HG03354 (cell line): Measurements from ENCODE around the gene MBOAT1.

Experiments
- ATAC-seq: cut with Tn5 transposase; IDR thresholded peaks from one replicate; pipeline ENCODE4 v1.9.1; 2021; ENCODE audit warnings: mild to moderate bottlenecking; ENCODE audit not compliant: unreplicated experiment, poor library complexity, severe bottlenecking

Gene MBOAT1

DNA sequence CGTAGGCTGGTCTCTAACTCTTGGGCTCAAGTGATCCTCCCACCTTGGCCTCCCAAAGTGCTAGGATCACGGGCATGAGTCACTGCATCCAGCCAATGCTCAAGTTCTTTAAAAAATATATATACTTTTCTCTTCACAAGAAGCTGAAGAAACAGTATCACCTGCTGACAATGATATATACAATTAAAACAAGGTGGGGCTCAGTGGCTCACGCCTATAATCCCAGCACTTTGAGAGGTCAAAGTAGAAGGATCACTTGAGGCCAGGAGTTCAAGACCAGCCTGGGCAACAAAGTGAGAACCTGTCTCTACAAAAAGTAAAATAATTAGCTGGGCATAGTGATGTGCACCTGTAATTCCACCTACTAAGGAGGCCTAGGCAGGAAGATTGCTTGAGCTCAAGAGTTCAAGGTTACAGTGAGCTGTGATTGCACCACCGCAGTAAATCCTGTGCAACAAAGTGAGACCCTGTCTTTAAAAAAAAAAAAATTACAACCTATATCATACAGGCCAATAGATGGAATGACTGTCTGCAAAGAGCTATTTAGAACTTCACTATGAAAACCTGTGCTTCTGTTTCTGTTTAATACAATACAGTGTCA is 36.4 kb downstream of the MBOAT1 start:
- no peak for ATAC-seq

DNA sequence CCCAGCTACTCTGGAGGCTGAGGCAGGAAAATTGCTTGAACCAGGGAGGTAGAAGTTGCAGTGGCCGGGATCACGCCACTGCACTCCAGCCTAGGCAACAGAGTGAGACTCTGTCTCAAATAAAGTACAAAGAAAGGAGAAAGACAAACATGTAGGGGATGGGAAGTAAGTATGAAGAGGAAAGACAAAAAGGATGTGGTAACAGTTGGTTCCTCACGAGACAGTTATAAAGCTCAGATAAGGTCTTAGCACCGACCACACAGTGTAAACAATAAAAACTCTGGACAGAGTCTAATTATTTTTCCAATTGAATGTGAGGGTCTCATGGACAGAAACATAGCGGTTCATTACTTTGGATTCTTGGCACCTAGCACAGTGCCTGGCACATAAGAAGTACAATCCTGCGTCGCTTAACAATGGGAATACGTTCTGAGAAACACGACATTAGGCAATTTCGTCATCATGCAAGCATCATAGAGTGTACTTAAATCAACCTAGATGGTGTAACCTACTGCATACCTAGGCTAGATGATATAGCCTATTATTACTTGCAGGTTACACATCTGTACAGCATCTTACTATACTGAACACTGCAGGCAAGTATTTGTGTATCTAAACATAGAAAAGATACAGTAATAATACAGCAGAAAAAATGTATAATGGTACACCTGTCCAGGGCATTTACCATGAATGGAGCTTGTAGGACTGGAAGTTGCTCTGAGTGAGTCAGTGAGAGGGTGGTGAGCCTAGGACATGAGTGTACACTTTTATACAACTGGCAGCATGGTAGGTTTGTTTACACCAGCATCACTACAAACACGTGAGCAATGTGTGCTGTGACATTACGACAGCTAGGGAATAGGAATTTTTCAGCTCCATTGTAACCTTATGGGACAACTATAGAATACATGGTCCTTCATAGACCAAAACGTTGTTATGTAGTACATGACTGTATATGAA is 38.2 kb downstream of the MBOAT1 start:
- peak; percentile 82 for ATAC-seq

DNA sequence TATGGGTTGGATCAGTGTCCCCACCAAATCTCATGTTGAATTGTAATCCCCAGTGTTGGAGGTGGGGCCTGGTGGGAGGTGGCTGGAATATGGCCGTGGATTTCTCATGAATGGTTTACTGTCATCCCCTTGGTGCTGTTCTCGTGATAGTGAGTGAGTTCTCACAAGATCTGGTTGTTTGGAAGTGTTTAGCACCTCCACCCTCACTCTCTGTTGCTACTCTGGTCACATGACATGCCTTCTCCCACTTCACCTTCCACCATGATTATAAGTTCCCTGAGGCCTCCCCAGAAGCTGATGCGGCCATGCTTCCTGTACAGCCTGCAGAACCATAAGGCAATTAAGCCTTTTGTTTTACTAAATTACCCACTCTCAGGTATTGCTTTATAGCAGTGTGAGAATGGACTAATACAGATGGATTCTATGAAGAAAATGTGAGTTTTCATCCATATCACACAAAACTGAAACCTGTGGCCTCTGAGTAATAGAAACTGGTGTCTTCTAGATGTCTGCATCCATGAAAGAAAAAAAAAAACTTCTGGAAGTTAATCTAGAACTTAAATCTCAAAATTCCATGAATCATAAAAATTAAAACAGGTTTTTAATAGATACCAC is 39.3 kb downstream of the MBOAT1 start:
- no peak for ATAC-seq

DNA sequence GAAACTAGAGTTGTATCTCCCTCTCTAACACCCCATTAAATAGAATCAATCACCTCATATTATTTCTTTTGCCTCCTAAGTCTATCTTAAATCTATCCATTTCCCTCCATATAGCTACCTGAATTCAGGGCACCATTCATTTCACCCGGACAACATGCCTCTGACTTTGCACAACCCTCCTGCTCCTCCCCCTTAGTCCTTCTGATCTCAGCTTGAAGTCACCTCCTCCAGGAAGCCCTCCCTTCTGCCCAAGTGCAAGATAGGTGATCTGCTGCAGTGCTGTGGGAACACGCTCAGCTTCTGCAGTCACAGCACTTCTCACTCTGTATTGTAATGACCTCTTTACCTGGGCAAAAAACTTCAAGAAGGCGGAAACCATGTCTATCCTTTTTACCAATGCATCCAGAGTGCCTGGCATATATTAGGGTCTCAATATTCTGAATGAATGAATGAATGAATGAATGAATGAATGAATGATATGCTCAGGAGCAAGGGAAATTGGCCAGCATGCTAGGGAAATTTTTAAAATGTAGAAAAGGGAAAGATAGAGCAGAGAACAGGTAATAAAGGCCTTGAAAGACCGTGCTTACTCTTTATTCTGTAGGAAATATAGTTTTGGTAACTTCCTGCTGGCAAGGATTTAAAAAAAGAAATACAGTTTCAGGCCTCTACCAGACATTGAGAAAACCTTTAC is 41.7 kb downstream of the MBOAT1 start:
- no peak for ATAC-seq

DNA sequence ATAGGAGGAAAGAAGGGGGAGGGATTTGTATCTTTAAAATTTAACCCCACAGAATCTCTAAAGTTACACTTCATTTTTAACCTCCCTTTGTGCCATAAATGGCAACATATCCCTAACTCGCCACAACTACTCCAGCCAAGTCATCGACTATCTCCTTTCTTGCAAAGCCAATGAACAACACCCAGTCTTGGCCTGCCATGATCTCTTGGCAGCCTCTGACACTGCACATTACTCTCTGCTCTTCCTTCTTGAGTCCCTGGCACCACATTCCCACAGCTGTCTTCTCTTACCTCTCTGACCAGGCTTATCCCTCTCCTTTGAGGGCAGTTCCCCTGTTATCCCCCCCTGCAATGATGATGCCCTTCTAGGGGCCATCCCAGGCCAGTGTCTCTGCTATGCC is 42.5 kb downstream of the MBOAT1 start:
- ATAC-seq: no peak

DNA sequence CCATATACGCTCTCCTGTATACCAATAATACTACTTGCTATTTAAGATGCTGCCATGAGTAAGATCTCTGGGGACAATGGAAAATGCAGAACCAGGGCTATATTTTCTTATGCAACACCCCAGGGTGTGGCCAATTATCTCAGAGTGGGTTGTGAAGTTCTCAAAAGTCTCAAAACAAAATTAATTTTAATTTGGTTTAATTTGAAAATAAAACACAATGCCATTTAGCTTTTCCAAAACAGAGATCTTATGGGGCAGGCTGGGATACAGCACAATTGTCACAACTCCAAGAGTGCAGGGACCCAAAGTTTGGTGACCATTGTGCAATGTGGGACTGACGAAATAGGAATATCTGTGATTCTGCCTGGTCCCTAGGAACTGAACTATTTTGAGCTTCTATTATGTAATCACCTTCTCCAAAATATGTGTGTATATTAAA is 43.1 kb downstream of the MBOAT1 start:
- ATAC-seq: no peak

- ATAC-seq: no peak
These were observed 43.6 kb downstream of the MBOAT1 start for GRCh38 chr6:20168690-20169089.

DNA sequence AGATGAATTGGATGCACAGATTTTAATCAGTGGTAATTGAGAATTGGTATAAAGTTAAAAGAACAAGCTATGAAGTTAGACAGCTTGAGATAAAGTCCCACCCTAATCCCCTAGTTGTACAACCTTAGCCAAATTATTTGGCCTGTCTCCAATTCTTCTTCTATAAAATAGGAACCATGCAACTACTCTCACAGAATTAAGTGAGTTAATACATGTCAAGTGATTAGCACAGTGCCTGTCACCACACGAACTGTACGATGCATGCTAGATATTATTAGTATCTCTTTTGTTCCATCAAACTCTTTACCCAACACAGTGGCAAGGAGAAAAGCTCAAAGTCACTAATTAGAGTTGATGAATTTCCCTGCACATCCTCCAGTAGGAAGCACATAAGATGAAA is 44.7 kb downstream of the MBOAT1 start:
- ATAC-seq: no peak

DNA sequence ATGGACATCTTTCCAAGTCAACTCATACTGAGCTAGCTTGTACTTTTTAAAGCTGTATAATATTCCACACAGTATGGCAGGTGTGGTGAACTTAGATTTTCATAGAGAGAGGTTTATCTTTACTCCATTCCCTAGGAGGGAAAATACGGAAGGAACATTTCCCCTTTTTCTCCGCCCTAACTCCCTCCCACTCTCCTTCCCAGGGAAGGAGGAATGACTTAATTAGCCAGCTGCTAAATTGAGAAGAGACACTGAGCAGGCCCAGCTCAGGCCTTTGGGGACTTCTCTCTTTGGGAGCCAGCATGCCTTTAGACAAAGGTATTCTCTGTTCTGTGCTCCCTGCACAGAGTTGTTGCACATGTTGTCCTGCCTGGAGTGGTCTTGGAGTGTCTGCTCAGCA is 46.1 kb downstream of the MBOAT1 start:
- ATAC-seq: no peak

GRCh38 chr6:20162515-20162914 is 49.8 kb downstream of the MBOAT1 start:
- no peak for ATAC-seq

- ATAC-seq: no peak
These were observed 51.6 kb downstream of the MBOAT1 start for GRCh38 chr6:20160541-20161283.

- ATAC-seq: no peak
These were observed 52.3 kb downstream of the MBOAT1 start for GRCh38 chr6:20159781-20160540.

- ATAC-seq: no peak
These were observed 53.2 kb downstream of the MBOAT1 start for GRCh38 chr6:20159098-20159497.

DNA sequence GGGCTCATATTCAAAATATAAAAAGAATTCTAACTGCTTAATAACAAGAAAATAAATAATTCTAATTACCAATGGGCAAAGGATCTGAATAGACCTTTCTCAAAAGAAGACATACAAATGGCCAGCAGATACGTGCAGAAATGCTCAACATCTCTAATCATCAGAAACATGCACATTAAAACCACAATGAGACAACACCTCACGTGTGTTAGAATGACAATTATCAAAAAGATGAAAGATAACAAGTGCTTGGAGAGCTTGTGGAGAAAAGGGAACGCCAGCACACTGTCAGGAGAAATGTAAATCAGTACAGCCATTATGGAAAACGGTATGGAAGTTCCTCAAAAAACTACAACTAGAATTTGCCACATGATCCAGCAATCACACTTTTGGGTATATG is 53.6 kb downstream of the MBOAT1 start:
- no peak for ATAC-seq

- ATAC-seq: no peak
These were observed 55.4 kb downstream of the MBOAT1 start for GRCh38 chr6:20156824-20157223.

- no peak for ATAC-seq
These were observed 57.5 kb downstream of the MBOAT1 start for GRCh38 chr6:20154753-20155152.

DNA sequence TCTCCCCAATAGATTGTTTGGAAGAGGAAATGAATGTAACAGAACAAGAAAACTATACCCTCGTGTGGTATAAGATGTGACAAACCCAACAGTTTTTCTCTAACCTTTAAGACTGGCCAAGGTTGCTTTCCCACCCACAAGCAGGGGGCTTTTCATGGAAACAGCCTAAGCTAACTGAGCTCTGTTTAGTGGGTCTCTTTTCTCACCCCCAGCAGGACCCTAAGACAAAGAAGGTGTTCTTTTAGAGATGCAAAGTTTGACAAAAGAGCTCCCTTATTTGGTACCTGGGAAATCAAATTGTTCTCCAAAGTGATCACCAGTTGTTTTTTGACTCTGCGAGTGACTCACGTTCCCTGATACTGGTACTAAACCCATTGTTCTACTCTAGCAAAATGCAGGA is 59.1 kb downstream of the MBOAT1 start:
- no peak for ATAC-seq

DNA sequence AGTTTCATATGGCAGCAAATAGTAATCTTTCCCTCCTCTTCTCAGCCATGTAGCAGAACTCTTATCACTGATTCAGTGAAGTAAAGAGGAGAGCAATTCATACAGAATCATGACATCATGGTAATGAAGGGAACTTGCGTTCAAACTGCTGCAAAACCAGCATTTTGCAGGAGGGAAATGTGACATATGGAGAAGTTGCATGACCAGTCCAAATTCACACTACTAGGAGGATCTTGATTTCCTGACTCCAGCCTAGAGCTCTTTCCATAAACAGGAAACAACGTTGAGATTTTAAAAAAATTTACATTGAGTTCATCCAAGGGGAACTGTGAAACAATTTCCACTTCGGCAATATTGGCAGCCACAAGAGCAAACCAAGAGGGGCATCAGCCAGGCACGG is 63.8 kb downstream of the MBOAT1 start:
- no peak for ATAC-seq

DNA sequence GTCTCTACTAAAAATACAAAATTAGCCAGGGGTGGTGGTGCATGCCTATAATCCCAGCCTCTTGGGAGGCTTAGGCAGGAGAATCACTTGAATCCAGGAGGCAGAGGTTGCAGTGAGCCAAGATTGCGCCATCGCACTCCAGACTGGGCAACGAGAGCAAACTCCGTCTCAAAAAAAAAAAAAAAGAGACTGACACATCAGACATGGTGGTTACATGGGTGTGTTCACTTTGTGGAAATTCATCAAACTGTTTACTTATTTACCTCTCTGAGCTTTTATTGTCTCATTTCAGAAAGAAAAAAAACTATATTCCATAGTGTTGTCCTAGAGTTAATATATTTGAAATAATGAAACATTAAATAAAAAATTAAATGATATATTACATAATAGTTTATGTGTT is 64.8 kb downstream of the MBOAT1 start:
- ATAC-seq: no peak
